HG03108 (cell line): Measurements from ENCODE around the gene IDH3A.

Experiments
- ATAC-seq: cut with Tn5 transposase; IDR thresholded peaks from one replicate; pipeline ENCODE4 v1.9.1; 2021; ENCODE audit warnings: moderate library complexity; ENCODE audit not compliant: unreplicated experiment

The IDH3A gene

DNA sequence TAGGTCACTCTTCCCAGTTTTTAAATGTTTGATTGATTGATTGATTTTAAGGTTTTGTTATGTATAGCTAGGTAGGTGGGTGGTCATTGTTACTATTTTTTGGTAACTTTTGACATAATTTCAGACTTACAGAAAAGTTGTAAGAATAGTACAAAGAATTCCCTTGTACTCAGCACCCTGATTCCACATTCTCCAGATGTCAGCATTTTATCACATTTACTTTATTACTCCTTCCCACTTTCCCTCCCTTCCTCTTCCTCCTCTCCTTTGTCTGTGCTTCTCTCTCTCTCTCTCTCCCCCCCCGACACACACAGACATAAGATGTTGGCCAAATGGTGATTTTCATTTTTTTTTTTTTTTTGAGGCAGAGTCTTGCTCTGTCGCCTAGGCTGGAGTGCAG lies 14.8 kb downstream of the IDH3A start:
- no peak for ATAC-seq

DNA sequence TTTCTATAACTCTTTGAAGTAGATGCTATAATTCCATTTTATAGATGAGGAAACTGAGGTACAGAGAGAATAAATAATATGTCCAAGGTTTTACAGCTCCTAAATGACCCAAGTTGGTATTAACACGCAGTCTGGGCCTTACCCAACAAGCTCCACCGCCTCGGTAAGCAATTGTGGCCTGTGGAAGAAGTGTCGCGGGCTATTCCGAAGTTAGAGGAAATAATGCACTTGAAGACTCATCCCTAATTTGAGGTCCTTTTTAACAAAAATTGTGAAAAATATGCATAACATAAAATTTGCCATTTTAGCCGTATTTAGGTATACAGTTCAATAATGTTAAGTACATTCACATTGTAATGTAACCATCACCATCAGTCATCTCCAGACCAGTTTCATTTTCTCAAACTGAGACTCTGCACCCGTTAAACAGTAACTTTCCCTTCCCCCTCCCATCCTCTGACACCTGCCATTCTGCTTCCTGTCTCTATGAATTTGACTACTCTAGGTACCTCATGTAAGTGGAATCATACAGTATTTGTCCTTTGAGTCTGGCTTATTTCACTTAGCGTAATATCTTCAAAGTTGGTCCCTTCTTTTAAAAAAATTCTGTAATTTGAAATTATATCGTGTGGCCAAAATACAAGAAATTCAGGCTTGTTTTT lies 18.2 kb downstream of the IDH3A start:
- ATAC-seq: peak; percentile 74

DNA sequence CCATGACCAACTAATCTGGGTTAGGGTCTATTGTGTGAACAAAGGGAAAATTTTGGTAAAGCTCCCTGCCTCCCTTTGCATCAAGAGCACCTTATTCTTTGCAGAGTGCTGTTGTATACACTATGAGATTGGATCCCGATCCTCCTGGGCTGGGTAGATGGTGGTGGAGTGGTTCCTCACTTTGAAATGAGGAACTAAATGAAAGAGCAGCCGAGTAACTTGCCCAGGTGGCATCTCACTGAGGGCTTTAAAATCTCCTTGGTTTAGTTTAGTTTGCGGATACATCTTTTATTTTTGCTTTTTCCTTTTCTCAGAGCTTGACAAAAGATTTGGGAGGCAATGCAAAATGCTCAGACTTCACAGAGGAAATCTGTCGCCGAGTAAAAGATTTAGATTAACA lies 19.4 kb downstream of the IDH3A start:
- ATAC-seq: no peak

GRCh38 chr15:78170848-78171773 lies 21.9 kb downstream of the IDH3A start:
- ATAC-seq: peak; percentile 48

GRCh38 chr15:78171864-78172472 lies 22.8 kb downstream of the IDH3A start:
- no peak for ATAC-seq

GRCh38 chr15:78174401-78174800 lies 25.2 kb downstream of the IDH3A start:
- no peak for ATAC-seq

- ATAC-seq: no peak
Observed at GRCh38 chr15:78175330-78175729, 26.2 kb downstream of the IDH3A start.

DNA sequence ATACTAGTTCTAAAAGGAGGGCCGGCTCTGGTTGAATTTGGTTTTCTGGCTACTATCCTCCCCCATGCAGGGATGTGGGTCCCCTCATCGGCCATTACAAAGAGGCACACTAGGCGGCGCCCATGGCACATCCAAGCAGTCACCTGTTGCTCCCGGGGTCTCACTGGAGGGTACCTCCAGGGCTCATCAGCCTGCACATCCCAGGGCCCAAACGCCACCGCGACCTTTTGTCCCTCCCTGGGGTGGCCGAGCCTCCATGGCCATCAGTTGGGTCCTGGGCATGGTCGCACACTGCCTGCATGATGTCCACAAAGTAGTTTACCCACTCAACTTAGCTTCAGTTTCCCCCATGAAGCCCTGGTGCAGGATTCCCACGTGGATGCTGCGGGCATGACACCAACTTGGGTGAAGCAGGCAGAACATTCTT lies 28.3 kb downstream of the IDH3A start:
- no peak for ATAC-seq

GRCh38 chr15:78178064-78178463 lies 28.9 kb downstream of the IDH3A start:
- ATAC-seq: no peak

- no peak for ATAC-seq
Observed at GRCh38 chr15:78179286-78179840, 30.2 kb downstream of the IDH3A start.

- ATAC-seq: no peak
Observed at GRCh38 chr15:78179906-78180305, 30.7 kb downstream of the IDH3A start.

DNA sequence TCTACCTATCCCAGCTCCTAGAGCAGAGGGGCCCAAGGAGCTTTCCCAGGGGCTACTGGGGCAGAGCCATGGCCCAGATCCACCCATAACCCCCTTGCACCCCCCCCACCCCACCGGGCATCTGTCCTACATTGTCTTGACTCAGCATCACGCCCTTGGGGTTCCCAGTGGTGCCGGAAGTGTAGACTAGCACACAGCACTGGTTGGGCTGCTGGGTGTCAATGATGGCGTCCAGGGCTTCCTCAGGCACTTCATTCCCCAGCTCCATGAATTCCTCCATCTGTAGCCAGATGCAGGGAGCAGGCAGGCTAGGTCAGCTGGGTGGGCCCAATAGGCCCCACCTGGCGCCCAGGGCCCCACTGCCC lies 33.2 kb downstream of the IDH3A start:
- no peak for ATAC-seq

DNA sequence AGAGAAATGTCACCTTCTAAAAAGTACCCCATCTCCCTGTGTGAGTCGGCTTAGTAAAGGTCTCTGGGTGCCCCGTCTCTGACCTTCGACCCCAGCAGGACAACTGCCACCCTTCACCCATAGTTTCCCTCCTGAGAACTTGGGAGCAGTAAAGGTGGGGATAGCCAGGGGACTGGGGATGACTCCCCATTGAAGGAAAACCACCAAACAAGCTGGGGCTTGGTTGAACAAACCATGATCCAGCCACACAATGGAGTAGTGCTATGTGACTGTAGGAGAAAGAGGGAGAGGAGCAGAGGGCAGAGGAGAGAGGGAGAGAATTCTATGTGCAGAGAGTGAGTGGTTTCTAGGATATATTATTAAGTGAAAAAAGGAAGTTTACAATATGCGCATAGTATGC lies 33.7 kb downstream of the IDH3A start:
- ATAC-seq: no peak

- no peak for ATAC-seq
Observed at GRCh38 chr15:78192826-78193594, 43.8 kb downstream of the IDH3A start.

GRCh38 chr15:78193731-78194567 lies 44.8 kb downstream of the IDH3A start:
- no peak for ATAC-seq

DNA sequence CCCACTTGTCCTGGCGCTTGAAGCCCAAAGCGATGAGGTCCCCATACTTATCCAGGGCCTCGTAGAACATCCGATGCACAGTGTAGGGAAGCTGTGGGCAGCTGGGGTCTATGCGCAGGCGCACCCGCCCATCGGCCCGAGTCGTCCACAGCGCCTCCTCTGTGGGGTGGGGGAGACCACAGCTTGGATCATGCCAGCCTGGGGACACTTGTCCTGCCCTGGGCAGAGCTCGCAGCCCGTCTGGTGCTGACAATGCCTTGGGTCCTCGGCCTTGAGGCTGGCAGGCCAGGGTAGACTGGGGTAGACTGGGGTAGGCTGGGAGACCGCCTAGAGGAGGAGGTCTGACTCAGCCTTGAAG lies 45.4 kb downstream of the IDH3A start:
- no peak for ATAC-seq

DNA sequence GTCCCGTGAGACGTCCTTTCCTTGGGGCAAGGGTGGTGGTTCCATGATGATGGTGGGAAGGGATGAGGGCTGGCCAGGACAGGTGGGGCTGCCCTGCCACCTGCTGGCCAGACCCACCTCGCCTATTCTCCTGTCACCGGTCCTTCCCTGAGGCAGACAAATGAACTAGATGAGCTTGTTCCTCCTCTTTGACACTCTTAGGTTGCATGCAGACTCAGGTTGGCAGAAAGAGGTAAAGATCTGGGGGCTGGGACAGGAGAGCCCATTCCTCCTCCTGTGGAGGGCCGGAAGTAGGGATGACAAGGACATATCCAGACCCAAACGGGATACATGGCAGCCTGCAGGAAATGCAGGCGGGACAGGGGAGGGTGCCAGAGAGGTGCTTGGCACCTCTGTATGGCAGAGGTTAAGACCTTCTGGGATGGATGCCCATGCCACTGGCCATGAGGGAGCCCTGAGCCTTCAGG lies 46.6 kb downstream of the IDH3A start:
- no peak for ATAC-seq

DNA sequence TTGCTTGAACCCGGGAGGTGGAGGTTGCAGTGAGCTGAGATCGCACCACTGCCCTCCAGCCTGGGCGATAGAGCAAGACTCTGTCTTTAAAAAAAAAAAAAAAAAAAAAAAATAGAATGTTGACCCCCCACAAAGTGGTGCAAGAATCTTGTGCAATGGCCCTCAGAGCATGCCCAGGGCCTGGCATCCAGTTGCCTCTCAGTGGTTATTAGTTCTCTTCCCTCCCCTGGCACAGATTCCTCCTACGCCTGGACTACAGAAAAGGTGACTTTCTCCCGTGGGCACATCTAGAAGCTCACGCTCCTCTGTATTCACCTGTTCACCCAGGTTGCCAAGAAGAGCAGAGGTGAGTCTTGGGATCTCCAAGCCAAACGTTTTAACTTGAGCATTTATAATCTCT lies 48.5 kb downstream of the IDH3A start:
- ATAC-seq: no peak

GRCh38 chr15:78200276-78200930 lies 51.2 kb downstream of the IDH3A start:
- no peak for ATAC-seq
